Loucy (cell line): ENCODE data around the gene TRIM15.
"Not testable (repeated sequence)": the region's sequence is repeated elsewhere in the genome, so short reads cannot be mapped to it uniquely, and the experiment has no call there.

Experiments used
- EZH2phosphoT487 ChIP-seq: fragments of 200-600 bp; IDR thresholded peaks from 2 replicates; pipeline ENCODE4 v1.6.1; 2018; ENCODE audit warnings: antibody characterized with exemption, mild to moderate bottlenecking, moderate library complexity, borderline replicate concordance
- TF ChIP-seq, protein P1 (sequence below): fragments of 200-600 bp; sonication (generic); conservative IDR thresholded peaks from 2 replicates; pipeline ENCODE4 v1.5.1; 2014; ENCODE audit warnings: mild to moderate bottlenecking, antibody characterized with exemption, low read length

DNA sequence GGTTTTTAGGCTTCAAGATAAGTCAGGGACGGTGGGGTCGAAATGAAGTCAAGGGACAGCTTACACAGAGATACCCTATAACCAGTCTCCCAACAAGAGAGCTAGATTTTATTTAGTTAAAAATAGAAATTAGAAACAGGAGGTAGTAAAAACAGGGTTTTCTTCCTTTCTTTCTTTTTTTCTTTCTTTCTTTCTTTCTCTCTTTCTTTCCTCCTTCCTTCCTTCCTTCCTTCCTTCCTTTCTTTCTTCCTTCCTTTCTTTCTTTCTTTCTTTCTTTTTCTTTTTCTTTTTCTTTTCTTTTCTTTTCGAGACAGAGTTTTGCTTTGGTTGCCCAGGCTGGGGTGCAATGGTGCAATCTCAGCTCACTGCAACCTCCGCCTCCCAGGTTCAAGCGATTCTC, 44.7 kb upstream of the TRIM15 start:
- TF ChIP-seq, protein P1, sequence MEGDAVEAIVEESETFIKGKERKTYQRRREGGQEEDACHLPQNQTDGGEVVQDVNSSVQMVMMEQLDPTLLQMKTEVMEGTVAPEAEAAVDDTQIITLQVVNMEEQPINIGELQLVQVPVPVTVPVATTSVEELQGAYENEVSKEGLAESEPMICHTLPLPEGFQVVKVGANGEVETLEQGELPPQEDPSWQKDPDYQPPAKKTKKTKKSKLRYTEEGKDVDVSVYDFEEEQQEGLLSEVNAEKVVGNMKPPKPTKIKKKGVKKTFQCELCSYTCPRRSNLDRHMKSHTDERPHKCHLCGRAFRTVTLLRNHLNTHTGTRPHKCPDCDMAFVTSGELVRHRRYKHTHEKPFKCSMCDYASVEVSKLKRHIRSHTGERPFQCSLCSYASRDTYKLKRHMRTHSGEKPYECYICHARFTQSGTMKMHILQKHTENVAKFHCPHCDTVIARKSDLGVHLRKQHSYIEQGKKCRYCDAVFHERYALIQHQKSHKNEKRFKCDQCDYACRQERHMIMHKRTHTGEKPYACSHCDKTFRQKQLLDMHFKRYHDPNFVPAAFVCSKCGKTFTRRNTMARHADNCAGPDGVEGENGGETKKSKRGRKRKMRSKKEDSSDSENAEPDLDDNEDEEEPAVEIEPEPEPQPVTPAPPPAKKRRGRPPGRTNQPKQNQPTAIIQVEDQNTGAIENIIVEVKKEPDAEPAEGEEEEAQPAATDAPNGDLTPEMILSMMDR: not testable (repeated sequence)
- not testable (repeated sequence) for TF ChIP-seq EZH2phosphoT487
